NCI-H345 treated with DMSO at 0.1 percent for 48 hours (cell line): ENCODE results near the gene KCNA1.

Source experiments
- DNase-seq: peaks from one replicate; lab custom pipeline; 2025; ENCODE audit not compliant: unreplicated experiment; lab: John Stamatoyannopoulos, UW

KCNA1 gene

DNA sequence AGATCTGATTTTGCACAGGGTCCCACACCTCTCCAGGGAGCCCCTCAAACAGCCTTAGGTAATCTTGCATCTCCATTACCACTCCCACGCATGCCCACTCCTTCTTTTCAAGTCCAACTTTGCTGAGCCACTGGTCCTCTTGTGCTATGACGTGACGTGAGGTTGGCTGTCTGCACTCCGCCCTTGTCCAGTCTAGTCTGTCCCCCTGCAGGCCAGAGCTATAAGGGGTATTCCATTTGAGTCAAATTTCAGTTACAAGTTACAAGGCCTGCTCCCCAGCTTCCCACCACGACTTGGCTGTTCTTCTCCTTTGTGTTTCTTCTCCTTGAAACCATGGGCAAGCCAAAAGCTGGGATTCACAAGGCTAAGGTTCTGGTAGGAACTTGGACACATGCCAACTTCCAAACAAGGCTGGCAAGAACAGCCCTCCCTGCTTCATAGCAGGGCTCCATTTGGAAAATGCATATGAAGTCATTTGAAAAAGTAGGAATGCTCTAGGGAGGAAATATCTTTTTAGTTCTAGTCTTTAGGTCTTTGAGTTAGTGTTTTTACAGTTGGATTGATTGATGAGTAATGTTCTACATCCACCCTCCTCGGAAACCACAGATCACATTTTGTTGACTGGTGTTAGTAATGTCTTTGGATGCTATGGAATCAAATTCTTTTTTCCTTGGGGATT is 49.1 kb downstream of the KCNA1 start:
- DNase-seq = peak; percentile 44

DNA sequence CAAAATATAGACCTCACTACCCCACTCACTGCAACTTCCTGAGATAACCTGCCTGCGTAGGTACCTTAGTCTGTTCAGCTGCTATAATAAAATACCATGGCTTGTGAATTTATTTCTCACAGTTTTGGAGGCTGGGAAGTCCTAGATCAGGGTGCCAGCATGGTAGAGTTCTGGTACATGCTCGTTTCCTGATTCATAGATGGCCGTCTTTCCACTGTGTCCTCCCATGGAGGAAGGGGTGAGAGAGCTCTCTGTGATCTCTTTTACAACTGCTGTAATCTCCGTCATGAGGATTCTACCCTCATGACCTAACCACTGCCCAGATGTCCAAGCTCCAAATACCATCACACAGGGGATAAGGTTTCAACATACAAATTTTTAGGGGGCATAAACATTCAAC is 49.7 kb downstream of the KCNA1 start:
- DNase-seq = no peak

DNA sequence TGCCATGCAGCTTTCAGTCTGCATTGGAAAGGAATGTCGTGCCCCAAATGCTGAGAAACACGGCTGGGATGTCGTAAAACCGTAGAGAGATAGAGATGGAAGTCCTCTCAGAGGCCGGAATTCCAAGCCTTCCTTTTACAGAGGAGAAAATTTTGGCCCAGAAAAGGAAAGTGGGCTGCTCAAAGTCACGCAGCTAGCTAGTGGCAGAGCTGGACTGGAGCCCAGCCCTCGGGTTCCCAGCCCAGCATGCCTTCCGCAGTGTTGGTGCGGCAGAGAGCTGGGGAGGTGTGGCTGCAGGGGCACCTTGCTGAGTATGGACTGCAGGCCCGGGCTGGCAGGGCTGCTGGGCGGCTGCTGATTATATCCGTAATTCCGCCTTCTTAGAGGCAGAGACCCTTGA is 50.3 kb downstream of the KCNA1 start:
- peak; percentile 59 for DNase-seq

DNA sequence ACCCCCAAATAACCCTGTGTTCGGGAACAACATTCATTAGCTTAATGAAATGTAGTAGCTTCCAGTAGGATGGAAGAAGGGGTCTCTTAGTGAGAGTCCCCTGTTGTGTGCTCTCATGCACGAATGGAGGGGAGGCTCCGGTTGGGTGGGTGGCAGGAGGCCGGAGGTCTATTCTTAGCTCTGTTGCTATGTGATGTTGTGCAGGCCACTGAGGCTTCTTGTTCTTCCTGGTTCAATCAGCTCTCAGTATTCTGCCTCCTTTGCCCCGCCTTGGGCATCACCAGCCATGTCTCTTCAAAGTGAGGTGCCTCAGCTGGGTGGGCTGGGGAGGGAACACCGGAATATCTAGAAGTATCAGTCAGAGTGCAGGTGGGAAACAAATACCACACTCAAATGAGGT is 50.8 kb downstream of the KCNA1 start:
- DNase-seq = no peak

DNA sequence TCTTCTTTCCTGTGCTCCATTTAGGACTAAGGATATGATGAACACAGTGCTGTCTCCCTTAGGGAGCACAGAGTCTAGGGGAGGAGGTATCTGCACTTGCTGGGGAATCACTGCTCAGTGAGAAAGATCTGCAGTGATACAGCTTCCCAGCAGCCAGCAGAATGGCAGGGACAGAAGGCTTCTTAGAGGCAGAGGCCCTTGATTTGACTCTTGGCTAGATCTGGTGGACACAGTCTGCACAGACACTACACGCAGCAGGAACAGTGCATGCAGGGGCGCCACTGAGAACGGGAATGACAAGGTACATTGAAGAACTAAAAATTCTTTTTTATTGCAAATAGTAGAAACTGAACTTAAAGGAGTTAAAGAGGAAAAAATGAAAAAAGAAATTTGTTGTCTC is 51.6 kb downstream of the KCNA1 start:
- no peak for DNase-seq

DNA sequence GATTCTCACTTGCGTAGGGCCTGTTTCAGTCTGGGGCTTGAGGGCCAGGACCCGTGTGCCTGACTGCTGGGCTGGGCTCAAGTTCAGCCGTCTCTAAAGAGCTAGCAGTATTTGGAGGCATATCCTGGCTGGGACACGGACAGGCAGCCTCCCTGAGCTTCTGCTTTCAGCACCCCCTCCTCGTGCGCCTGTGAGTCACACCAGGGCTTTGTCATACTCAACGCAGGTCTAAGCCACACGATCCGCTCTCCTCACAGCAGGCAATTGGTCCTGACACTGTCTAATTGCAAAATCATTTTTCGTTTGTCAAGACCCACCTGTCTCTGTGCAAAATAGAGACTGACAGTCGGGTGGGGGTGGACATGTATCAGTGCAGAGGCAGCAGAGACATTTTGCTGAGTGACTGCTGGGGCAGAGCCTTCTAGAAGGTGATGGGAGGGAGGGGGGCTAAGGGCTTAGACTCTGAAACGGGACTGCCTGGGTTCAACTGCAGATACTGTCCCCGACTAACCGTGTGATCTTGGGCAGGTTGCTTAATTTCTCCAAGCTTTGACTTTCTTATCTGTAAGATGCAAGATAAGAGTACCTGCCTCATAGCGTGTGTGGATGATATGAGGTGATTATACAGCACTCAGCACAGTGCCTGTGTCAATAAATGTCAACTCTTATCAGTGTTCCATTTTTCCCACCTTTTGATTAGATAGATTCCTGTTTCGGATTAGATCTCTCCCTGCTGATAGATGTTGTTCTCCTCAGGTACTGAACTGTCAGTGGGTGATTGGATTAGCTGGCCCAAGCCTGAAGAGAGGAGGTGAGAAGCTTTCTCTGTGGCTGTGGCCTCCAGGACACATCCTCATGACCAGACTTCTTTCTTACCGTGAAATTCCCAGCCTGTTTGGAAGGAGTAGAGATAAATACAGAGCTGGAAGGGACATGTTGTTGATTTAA is 53.1 kb downstream of the KCNA1 start:
- peak; percentile 68 for DNase-seq
